HepG2 (cell line): ENCODE results near the gene APEX1. TPM values are rescaled to one million over a fixed set of nuclear protein-coding genes. Genes with fewer than 3 reads are reported as not detected.
A peak's percentile ranks its signal among the peaks of the same experiment; 100 is the strongest.

ENCODE experiments used
- ATAC-seq: fragments of 200-7000 bp; cut with Tn5 transposase; 3 replicates; pipeline ENCODE4 v1.9.1; 2020; ENCODE audit warnings: mild to moderate bottlenecking, moderate library complexity
- BruUV-seq: library from RNA; stranded (reverse); fragments of 400-500 nt; replicated peaks from 2 replicates; lab custom pipeline; 2021; lab: Mats Ljungman, UMichigan
- CTCF ChIA-PET: fragments of 300-600 bp; formaldehyde crosslinking; extraction: SDS; loops from one replicate; lab custom pipeline; 2021; ENCODE audit warnings: low total read pairs, inconsistent platforms, low intra/inter-chr PET ratio; lab: Yijun Ruan, JAX
- POLR2A ChIA-PET: fragments of 350-600 bp; sonication (Branson Sonifier 250); formaldehyde crosslinking; loops from one replicate; lab custom pipeline; 2020; ENCODE audit warnings: antibody characterized with exemption, inconsistent platforms; lab: Yijun Ruan, JAX
- DNase-seq: peaks from one replicate; pipeline ENCODE4 v3.0.0-alpha.2; 2015; ENCODE audit warnings: low spot score
- FAIRE-seq: peaks from 3 replicates; lab custom pipeline; 2011; peaks lifted over from hg19 to GRCh38; lab: Jason Lieb, UNC
- H2AFZ ChIP-seq: one replicate; pipeline ENCODE4 v1.6.1; 2011; ENCODE audit warnings: low read length, inconsistent platforms
- H3K27ac ChIP-seq: fragments of 300-600 bp; 3 replicates; pipeline ENCODE4 v1.8.0; 2011; ENCODE audit warnings: mixed run types, mild to moderate bottlenecking, mixed read lengths, low read length, inconsistent platforms; ENCODE audit not compliant: insufficient read depth; ENCODE audit errors: extremely low read length
- H3K27me3 ChIP-seq, 2 experiments: fragments of 200-600 bp in 1 of 2; 2 replicates in 1 of 2; 3 replicates in 1 of 2; pipeline versions ENCODE4 v1.6.0 to v1.8.0; 2011; ENCODE audit warnings: low read length in 2 of 2, mild to moderate bottlenecking in 2 of 2, moderate library complexity in 2 of 2, inconsistent platforms in 1 of 2; ENCODE audit not compliant: insufficient read depth in 2 of 2, control insufficient read depth in 1 of 2
- H3K36me3 ChIP-seq, 2 experiments: fragments of 200-600 bp in 1 of 2; replicated peaks in 1 of 2; 2 replicates in 1 of 2; 3 replicates in 1 of 2; pipeline versions ENCODE4 v1.5.1 to v1.8.0; 2011; ENCODE audit warnings: low read length in 2 of 2, inconsistent platforms in 1 of 2; ENCODE audit not compliant: insufficient read depth in 2 of 2, control insufficient read depth in 1 of 2
- H3K4me1 ChIP-seq: 2 replicates; pipeline ENCODE4 v1.5.1; 2012; ENCODE audit warnings: low read length, inconsistent platforms; ENCODE audit not compliant: insufficient read depth
- H3K4me2 ChIP-seq: 2 replicates; pipeline ENCODE4 v1.6.0; 2011; ENCODE audit warnings: low read depth, low read length, inconsistent platforms
- H3K4me3 ChIP-seq, 3 experiments: fragments of 200-600 bp in 1 of 3; sonication (generic), shearing (Covaris generic) in 1 of 3; replicated peaks in 1 of 3; 2 replicates each; pipeline ENCODE4 v1.5.1; 2011 to 2016; ENCODE audit warnings: low read length in 3 of 3, inconsistent platforms in 2 of 3, low read depth in 2 of 3, mild to moderate bottlenecking in 2 of 3, control low read depth in 1 of 3, mixed read lengths in 1 of 3; ENCODE audit not compliant: insufficient read depth in 1 of 3
- H3K79me2 ChIP-seq: one replicate; pipeline ENCODE4 v1.6.1; 2011; ENCODE audit warnings: low read length, inconsistent platforms; ENCODE audit not compliant: insufficient read depth
- H3K9ac ChIP-seq: 2 replicates; pipeline ENCODE4 v1.6.0; 2011; ENCODE audit warnings: mild to moderate bottlenecking, low read depth, low read length, inconsistent platforms; ENCODE audit not compliant: insufficient read depth
- H3K9me3 ChIP-seq: 2 replicates; pipeline ENCODE4 v1.5.1; 2012; ENCODE audit warnings: mild to moderate bottlenecking, low read length
- H4K20me1 ChIP-seq: 2 replicates; pipeline ENCODE4 v1.6.0; 2011; ENCODE audit warnings: inconsistent platforms, mild to moderate bottlenecking, low read length, moderate library complexity; ENCODE audit not compliant: insufficient read depth
- AGO2 ChIP-seq: fragments of 200-400 bp; formaldehyde crosslinking; optimal IDR thresholded peaks from 2 replicates; pipeline ENCODE3; 2017; ENCODE audit warnings: mild to moderate bottlenecking, low read depth, low read length, moderate library complexity
- AKNA ChIP-seq: sonication (generic); formaldehyde crosslinking; IDR thresholded peaks from 2 replicates; pipeline ENCODE4 v1.4.0; 2020; ENCODE audit warnings: missing genetic modification reagents, borderline replicate concordance
- ARNT ChIP-seq: fragments of 450-650 bp; IDR thresholded peaks from 2 replicates; pipeline ENCODE4 v1.6.1; 2017
- GZF1 ChIP-seq: sonication (generic); formaldehyde crosslinking; IDR thresholded peaks from 2 replicates; pipeline ENCODE4 v1.5.1; 2020; ENCODE audit warnings: mild to moderate bottlenecking, missing genetic modification reagents
- JDP2 ChIP-seq: sonication (generic); formaldehyde crosslinking; IDR thresholded peaks from 2 replicates; pipeline ENCODE4 v1.8.1; 2022; ENCODE audit warnings: missing genetic modification reagents, borderline replicate concordance
- MZF1 ChIP-seq: sonication (generic); formaldehyde crosslinking; IDR thresholded peaks from 2 replicates; pipeline ENCODE4 v1.8.1; 2023; ENCODE audit warnings: mild to moderate bottlenecking, missing genetic modification reagents, borderline replicate concordance
- NFIB ChIP-seq: sonication (generic); formaldehyde crosslinking; IDR thresholded peaks from 2 replicates; pipeline ENCODE4 v1.9.0; 2021; ENCODE audit warnings: missing genetic modification reagents, mild to moderate bottlenecking, borderline replicate concordance
- POLR2A ChIP-seq, 2 experiments: IDR thresholded peaks; 2 replicates each; pipeline ENCODE4 v1.6.1; 2011; ENCODE audit warnings: low read depth in 2 of 2, low read length in 2 of 2, mild to moderate bottlenecking in 1 of 2, moderate library complexity in 1 of 2; ENCODE audit not compliant: insufficient read depth in 1 of 2
- RBM22 ChIP-seq: fragments of 200-400 bp; formaldehyde crosslinking; optimal IDR thresholded peaks from 2 replicates; pipeline ENCODE3; 2017; ENCODE audit warnings: mild to moderate bottlenecking, low read length, moderate library complexity
- SSRP1 ChIP-seq: IDR thresholded peaks from 2 replicates; pipeline ENCODE4 v1.6.1; 2016; ENCODE audit warnings: control low read depth
- TCF7 ChIP-seq: sonication (generic); IDR thresholded peaks from 2 replicates; pipeline ENCODE4 v1.6.1; 2016; ENCODE audit warnings: antibody characterized with exemption, low read depth
- TEAD3 ChIP-seq: optimal IDR thresholded peaks from 2 replicates; pipeline ENCODE3; 2016; ENCODE audit warnings: borderline replicate concordance
- TOE1 ChIP-seq: sonication (generic); formaldehyde crosslinking; IDR thresholded peaks from 2 replicates; pipeline ENCODE4 v1.4.0; 2020; ENCODE audit warnings: mild to moderate bottlenecking, missing genetic modification reagents
- ZC3H4 ChIP-seq: sonication (generic); formaldehyde crosslinking; IDR thresholded peaks from 2 replicates; pipeline ENCODE4 v1.4.0; 2020; ENCODE audit warnings: missing genetic modification reagents, borderline replicate concordance
- ZNF160 ChIP-seq: sonication (generic); formaldehyde crosslinking; IDR thresholded peaks from 2 replicates; pipeline ENCODE4 v1.8.0; 2022; ENCODE audit warnings: mild to moderate bottlenecking, inconsistent platforms, missing genetic modification reagents
- ZNF343 ChIP-seq: sonication (generic); formaldehyde crosslinking; IDR thresholded peaks from 2 replicates; pipeline ENCODE4 v1.4.0; 2020; ENCODE audit warnings: mild to moderate bottlenecking, missing genetic modification reagents
- ZNF557 ChIP-seq: sonication (generic); formaldehyde crosslinking; IDR thresholded peaks from 2 replicates; pipeline ENCODE4 v1.4.0; 2020; ENCODE audit warnings: missing genetic modification reagents
- ZNF7 ChIP-seq: IDR thresholded peaks from 2 replicates; pipeline ENCODE4 v1.6.1; 2016; ENCODE audit warnings: missing biosample characterization, missing genetic modification reagents
- WGBS: methylation state at CpG from one replicate; pipeline ENCODE4 v1.1.6; 2017; ENCODE audit warnings: low lambda C conversion rate; 5-methylcytosine and 5-hydroxymethylcytosine counted together
- in situ Hi-C: cut with HindIII; loops from 2 replicates; pipeline ENCODE4 v1.10.0; 2017; ENCODE audit warnings: low pct_unique_long_range_greater_than_20kb; ENCODE audit not compliant: extremely low pct_ligation_motif_present
- intact Hi-C: fragments of 100-400 bp; cut with micrococcal nuclease; formaldehyde crosslinking; loops from one replicate; pipeline ENCODE4 v1.10.0; 2022; ENCODE audit not compliant: unreplicated experiment
- polyA plus RNA-seq, 8 experiments: library from polyadenylated mRNA; depleted of rRNA in 3 of 8; stranded (reverse) in 7 of 8; unstranded in 1 of 8; fragments of >200 nt; fragmentation: Illumina TruSeq in 4 of 8; extraction: Trizol in 4 of 8; gene quantifications; 2 replicates each; pipeline versions ENCODE4 v1.2.1 to v1.2.3, GENCODE V29; 2011 to 2016; ENCODE audit warnings: low read depth in 4 of 8, missing spikeins in 1 of 8, mixed read lengths in 1 of 8; ENCODE audit not compliant: insufficient read depth in 1 of 8
- total RNA-seq, 5 experiments: library from RNA; depleted of rRNA; stranded (reverse); fragments of >200 nt; fragmentation: Illumina TruSeq; extraction: Trizol; gene quantifications; 2 replicates each; pipeline ENCODE4 v1.2.3, GENCODE V29; 2016; ENCODE audit warnings: low read depth in 1 of 5
- TF ChIP-seq, protein P1 (sequence below): sonication (generic); formaldehyde crosslinking; IDR thresholded peaks from 2 replicates; pipeline ENCODE4 v1.5.1; 2020; ENCODE audit warnings: mild to moderate bottlenecking, missing genetic modification reagents, borderline replicate concordance

The APEX1 gene
- total and polyA plus RNA-seq, 2 of the 13 experiments (the other 11 are each of a cell fraction or from before 2014, with no cell fraction given), result 171 to 405 TPM

DNA sequence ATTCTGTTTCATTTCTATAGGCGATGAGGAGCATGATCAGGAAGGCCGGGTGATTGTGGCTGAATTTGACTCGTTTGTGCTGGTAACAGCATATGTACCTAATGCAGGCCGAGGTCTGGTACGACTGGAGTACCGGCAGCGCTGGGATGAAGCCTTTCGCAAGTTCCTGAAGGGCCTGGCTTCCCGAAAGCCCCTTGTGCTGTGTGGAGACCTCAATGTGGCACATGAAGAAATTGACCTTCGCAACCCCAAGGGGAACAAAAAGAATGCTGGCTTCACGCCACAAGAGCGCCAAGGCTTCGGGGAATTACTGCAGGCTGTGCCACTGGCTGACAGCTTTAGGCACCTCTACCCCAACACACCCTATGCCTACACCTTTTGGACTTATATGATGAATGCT, 1.9 kb downstream of the APEX1 start (continued):
- TF ChIP-seq ZNF343 (CRISPR knock-in tag), result no peak
- TF ChIP-seq ZNF160 (CRISPR knock-in tag), result no peak

DNA sequence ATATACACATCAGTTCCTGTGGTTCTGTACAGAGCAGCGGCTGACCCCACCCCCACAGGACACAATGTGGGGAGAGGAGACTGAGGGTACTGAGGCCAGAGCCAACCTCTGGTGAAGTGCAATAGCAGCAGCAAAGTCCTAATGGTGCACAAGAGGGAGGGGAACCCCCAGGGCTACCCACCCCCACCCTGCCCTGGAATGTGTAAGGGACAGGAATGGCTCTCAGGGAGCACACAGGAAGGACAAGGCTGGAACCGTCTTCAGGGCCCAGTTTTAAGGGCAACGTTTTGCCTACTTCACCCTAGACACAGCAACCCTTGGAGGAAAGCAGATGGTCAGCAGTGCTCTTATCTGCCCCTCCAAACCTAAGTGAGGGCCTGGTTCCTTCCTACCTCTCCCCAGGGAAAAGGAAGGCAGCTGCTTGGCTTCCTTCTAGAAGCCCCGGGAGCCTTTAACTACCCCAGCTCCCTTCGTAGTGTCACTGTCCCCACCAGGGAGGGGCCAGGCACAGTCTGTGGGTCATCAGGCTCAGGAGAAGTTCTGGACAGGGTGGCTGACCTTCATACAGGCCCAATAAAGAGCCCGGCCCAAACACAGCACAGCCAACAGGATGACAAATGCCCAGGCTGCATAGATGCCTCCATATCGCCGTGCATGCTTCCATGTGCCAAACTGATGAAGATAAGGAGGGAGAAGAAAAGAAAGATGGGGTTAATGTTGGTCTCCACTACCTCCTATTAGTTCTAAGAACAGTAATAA, 3.2 kb downstream of the APEX1 start:
- WGBS, result 92% methylated on average over 8 of the region's 8 CpGs
- H3K4me3 ChIP-seq, result no peak overlapping the region
- FAIRE-seq, result no peak
- no TSS peak for BruUV-seq
- in situ Hi-C loops, result loop anchor here (5.0 to 25.0 kb wide), 3 partner anchors 41 to 154 kb away; partner anchors contain the start of genes CCNB1IP1 and PARP2
- CTCF ChIA-PET, result no interaction called here
- H3K4me2 ChIP-seq, result no peak overlapping the region
- no peak overlapping the region for H3K9ac ChIP-seq
- no peak overlapping the region for H3K27ac ChIP-seq
- peaks cover 48% of the 10 kb centered on the region for H3K79me2 ChIP-seq
- no peaks in the 10 kb centered on the region; a peak in 1 of 5 replicates for H3K27me3 ChIP-seq
- POLR2A ChIA-PET, result interaction anchor here (0.8 kb wide), 2 partner anchors 31 to 40 kb away, joined by 3 read pairs; no protein-coding TSS in a partner anchor
- no peak for ATAC-seq
- no peaks in the 10 kb centered on the region for H4K20me1 ChIP-seq
- intact Hi-C loops, result no loop called here
- no peak for DNase-seq
- H3K36me3 ChIP-seq, result peaks cover 11 to 31% of the 10 kb centered on the region in 2 experiments
- no peak overlapping the region for H2AFZ ChIP-seq
- peaks cover 58% of the 10 kb centered on the region for H3K4me1 ChIP-seq
- H3K9me3 ChIP-seq, result no peaks in the 10 kb centered on the region
- no peak for TF ChIP-seq TCF7
- no peak for TF ChIP-seq GZF1
- no peak for TF ChIP-seq TOE1 (CRISPR knock-in tag)
- TF ChIP-seq JDP2 (CRISPR knock-in tag), result no peak
- no peak for TF ChIP-seq ARNT
- no peak for TF ChIP-seq NFIB (CRISPR knock-in tag)
- TF ChIP-seq ZNF7 (CRISPR knock-in tag), result no peak
- peak; percentile 68 for TF ChIP-seq AGO2
- TF ChIP-seq, protein P1, sequence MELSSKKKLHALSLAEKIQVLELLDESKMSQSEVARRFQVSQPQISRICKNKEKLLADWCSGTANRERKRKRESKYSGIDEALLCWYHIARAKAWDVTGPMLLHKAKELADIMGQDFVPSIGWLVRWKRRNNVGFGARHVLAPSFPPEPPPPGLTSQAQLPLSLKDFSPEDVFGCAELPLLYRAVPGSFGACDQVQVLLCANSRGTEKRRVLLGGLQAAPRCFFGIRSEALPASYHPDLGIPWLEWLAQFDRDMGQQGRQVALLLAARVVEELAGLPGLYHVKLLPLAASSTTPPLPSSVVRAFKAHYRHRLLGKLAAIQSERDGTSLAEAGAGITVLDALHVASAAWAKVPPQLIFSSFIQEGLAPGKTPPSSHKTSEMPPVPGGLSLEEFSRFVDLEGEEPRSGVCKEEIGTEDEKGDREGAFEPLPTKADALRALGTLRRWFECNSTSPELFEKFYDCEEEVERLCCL (CRISPR knock-in tag), result no peak
- TF ChIP-seq SSRP1 (CRISPR knock-in tag), result 0 out of 2 replicates have a peak, but pooled peaks have one; percentile 27
- TF ChIP-seq POLR2A (IDR thresholded peaks at IDR 0.05; ENCODE audit: insufficient read depth in 1 of 2, low read depth in 2 of 2, low read length in 2 of 2), result peak; percentile 51 to 65; a peak in 3 of 4 replicates
- TF ChIP-seq MZF1 (CRISPR knock-in tag), result no peak
- peak; percentile 91 for TF ChIP-seq RBM22
- no peak for TF ChIP-seq ZNF557
- TF ChIP-seq AKNA (CRISPR knock-in tag), result no peak
- TF ChIP-seq ZC3H4, result peak; percentile 80; the same call in 1 of the 2 replicates
- TF ChIP-seq TEAD3 (CRISPR knock-in tag), result peak; percentile 6
